NT2/D1 (cell line): ENCODE measurements around the gene PDE9A.

ENCODE experiments used
- DNase-seq: peaks from one replicate; pipeline ENCODE4 v3.0.0-alpha.2; 2011; ENCODE audit warnings: low read depth, low spot score
- H3K27me3 ChIP-seq: 2 replicates; pipeline ENCODE4 v1.6.0; 2011; ENCODE audit warnings: mild to moderate bottlenecking; ENCODE audit not compliant: insufficient read length, insufficient read depth
- H3K36me3 ChIP-seq: 2 replicates; pipeline ENCODE4 v1.6.1; 2011; ENCODE audit warnings: mild to moderate bottlenecking, low read length, mixed read lengths; ENCODE audit not compliant: insufficient read depth, insufficient read length
- H3K4me1 ChIP-seq: 2 replicates; pipeline ENCODE4 v1.5.1; 2011; ENCODE audit not compliant: insufficient read depth, insufficient read length
- H3K4me3 ChIP-seq: 2 replicates; pipeline ENCODE4 v1.5.1; 2011; ENCODE audit warnings: low read depth; ENCODE audit not compliant: insufficient read length
- H3K9ac ChIP-seq: 2 replicates; pipeline ENCODE4 v1.6.0; 2011; ENCODE audit warnings: low read depth; ENCODE audit not compliant: insufficient read length
- H3K9me3 ChIP-seq: 2 replicates; pipeline ENCODE4 v1.5.1; 2011; ENCODE audit warnings: mild to moderate bottlenecking, low read length; ENCODE audit not compliant: insufficient read depth
- SUZ12 ChIP-seq: IDR thresholded peaks from 2 replicates; pipeline ENCODE4 v1.6.1; 2011; ENCODE audit not compliant: insufficient read length, insufficient read depth; ENCODE audit errors: extremely low read depth
- YY1 ChIP-seq: IDR thresholded peaks from 2 replicates; pipeline ENCODE4 v1.6.1; 2011; ENCODE audit not compliant: insufficient read length, insufficient read depth
- ZNF274 ChIP-seq: IDR thresholded peaks from 2 replicates; pipeline ENCODE4 v1.6.1; 2011; ENCODE audit warnings: mild to moderate bottlenecking, low read depth, low read length

PDE9A gene

GRCh38 chr21:42644223-42645208 is 8.9 kb upstream of the PDE9A start:
- DNase-seq = no peak

GRCh38 chr21:42645211-42646075 is 8.0 kb upstream of the PDE9A start:
- H3K27me3 ChIP-seq = peaks cover 4% of the 10 kb centered on the region
- H3K9me3 ChIP-seq = peaks cover 14% of the 10 kb centered on the region; the same call in 1 of the 2 replicates
- peaks cover 21% of the 10 kb centered on the region for H3K4me1 ChIP-seq
- no peaks in the 10 kb centered on the region for H3K36me3 ChIP-seq
- no peak overlapping the region for H3K9ac ChIP-seq
- no peak overlapping the region for H3K4me3 ChIP-seq
- TF ChIP-seq SUZ12 (no peak), YY1 (no peak), ZNF274 (no peak)
- DNase-seq = no peak

More at GRCh38 chr21:42644223-42645208, 8.9 kb upstream of the PDE9A start:
- peaks cover 21% of the 10 kb centered on the region for H3K4me1 ChIP-seq
- no peak overlapping the region for H3K9ac ChIP-seq
- H3K4me3 ChIP-seq = no peak overlapping the region
- H3K36me3 ChIP-seq = no peaks in the 10 kb centered on the region
- peaks cover 14% of the 10 kb centered on the region; the same call in 1 of the 2 replicates for H3K9me3 ChIP-seq
- peaks cover 4% of the 10 kb centered on the region for H3K27me3 ChIP-seq
- no peak for TF ChIP-seq SUZ12

GRCh38 chr21:42646076-42646825 is 7.2 kb upstream of the PDE9A start:
- H3K9ac ChIP-seq = no peak overlapping the region
- TF ChIP-seq ZNF274 = no peak
- TF ChIP-seq SUZ12 = no peak
- TF ChIP-seq YY1 = no peak
- no peaks in the 10 kb centered on the region for H3K36me3 ChIP-seq
- H3K4me1 ChIP-seq = peaks cover 17% of the 10 kb centered on the region
- H3K27me3 ChIP-seq = no peaks in the 10 kb centered on the region
- H3K9me3 ChIP-seq = peaks cover 14% of the 10 kb centered on the region; the same call in 1 of the 2 replicates
- H3K4me3 ChIP-seq = no peak overlapping the region
- no peak for DNase-seq

GRCh38 chr21:42646836-42647235 is 6.6 kb upstream of the PDE9A start:
- Histone ChIP-seq H3K4me1 (peaks cover 16% of the 10 kb centered on the region), H3K9ac (no peak overlapping the region), H3K4me3 (no peak overlapping the region), H3K36me3 (no peaks in the 10 kb centered on the region), H3K27me3 (no peaks in the 10 kb centered on the region), H3K9me3 (peaks cover 14% of the 10 kb centered on the region; the same call in 1 of the 2 replicates)
- DNase-seq = no peak
- no peak for TF ChIP-seq ZNF274
- TF ChIP-seq SUZ12 = no peak
- TF ChIP-seq YY1 = no peak

- Histone ChIP-seq H3K9ac (no peak overlapping the region), H3K36me3 (no peaks in the 10 kb centered on the region), H3K27me3 (no peaks in the 10 kb centered on the region), H3K4me1 (peaks cover 20% of the 10 kb centered on the region), H3K4me3 (no peak overlapping the region), H3K9me3 (peaks cover 14% of the 10 kb centered on the region; the same call in 1 of the 2 replicates)
- TF ChIP-seq YY1 (no peak), ZNF274 (no peak), SUZ12 (no peak)
- DNase-seq = no peak
Observed at GRCh38 chr21:42648606-42649005, 4.8 kb upstream of the PDE9A start.

- Histone ChIP-seq H3K27me3 (no peaks in the 10 kb centered on the region), H3K36me3 (no peaks in the 10 kb centered on the region), H3K9me3 (peaks cover 14% of the 10 kb centered on the region; the same call in 1 of the 2 replicates), H3K4me1 (peaks cover 20% of the 10 kb centered on the region), H3K4me3 (no peak overlapping the region), H3K9ac (no peak overlapping the region)
- DNase-seq = no peak
- TF ChIP-seq YY1 (no peak), SUZ12 (no peak), ZNF274 (no peak)
Observed at GRCh38 chr21:42649122-42650032, 4.0 kb upstream of the PDE9A start.
